Measurements from ENCODE around the gene TLCD3A.

DNA sequence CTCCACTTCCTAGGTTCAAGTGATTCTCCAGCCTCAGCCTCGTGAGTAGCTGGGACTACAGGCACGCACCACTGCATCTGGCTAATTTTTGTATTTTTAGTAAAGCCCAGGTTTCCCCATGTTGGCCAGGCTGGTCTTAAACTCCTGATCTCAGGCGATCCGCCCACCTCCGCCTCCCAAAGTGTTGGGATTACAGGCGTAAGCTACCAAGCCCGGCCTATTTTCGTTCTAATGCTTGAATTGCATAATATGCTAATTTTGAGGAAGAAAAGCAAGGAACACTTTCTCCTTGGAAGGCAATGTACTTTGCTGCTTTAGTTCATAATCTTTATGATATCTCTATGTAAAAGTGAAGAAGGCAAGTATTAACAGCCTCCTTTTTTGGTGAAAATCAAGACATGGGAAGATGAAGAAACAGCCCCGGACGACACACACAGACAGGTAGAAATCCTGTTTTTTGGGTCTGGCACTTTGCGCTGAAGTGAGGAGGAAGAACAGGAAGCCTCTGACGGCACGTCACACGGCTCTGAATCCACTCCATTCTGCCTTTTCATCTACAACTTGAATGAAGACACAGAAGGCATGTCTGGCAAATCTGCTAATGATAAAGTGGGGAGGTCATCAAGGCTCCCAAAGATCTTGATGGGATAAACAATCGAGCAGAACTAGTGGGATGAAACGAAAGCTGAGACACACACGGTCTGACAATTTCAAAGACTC, 42.7 kb upstream of the TLCD3A start:
- TF ChIP-seq YY1 (IDR thresholded peaks at IDR 0.05; ENCODE audit: insufficient read depth, insufficient read length) (no peak), ZNF274 (IDR thresholded peaks at IDR 0.05; ENCODE audit: low read depth, low read length) (no peak)

Data from NT2/D1 (cell line).